Glutamatergic neuron (in vitro differentiated cells): Measurements from ENCODE around the gene LHX2. TPM values are rescaled to one million over a fixed set of nuclear protein-coding genes. Genes with fewer than 3 reads are reported as not detected.

Source experiments
- DNase-seq: peaks from one replicate; pipeline ENCODE4 v3.0.0; 2022
- H3K27ac Mint-ChIP-seq: one replicate; pipeline ENCODE4 v1.8.0; 2020; ENCODE audit warnings: mild to moderate bottlenecking, mixed read lengths, inconsistent platforms; ENCODE audit not compliant: unreplicated experiment
- H3K27me3 Mint-ChIP-seq: one replicate; pipeline ENCODE4 v1.8.0; 2020; ENCODE audit warnings: mild to moderate bottlenecking, moderate library complexity, mixed read lengths, inconsistent platforms; ENCODE audit not compliant: unreplicated experiment
- H3K36me3 Mint-ChIP-seq: one replicate; pipeline ENCODE4 v1.8.0; 2020; ENCODE audit warnings: mild to moderate bottlenecking, mixed read lengths, inconsistent platforms; ENCODE audit not compliant: unreplicated experiment
- H3K4me1 Mint-ChIP-seq: one replicate; pipeline ENCODE4 v1.8.0; 2020; ENCODE audit warnings: mild to moderate bottlenecking, low read depth, mixed read lengths, inconsistent platforms; ENCODE audit not compliant: unreplicated experiment
- H3K4me3 Mint-ChIP-seq: one replicate; pipeline ENCODE4 v1.8.0; 2020; ENCODE audit warnings: mild to moderate bottlenecking, mixed read lengths, inconsistent platforms; ENCODE audit not compliant: unreplicated experiment
- H3K9me3 Mint-ChIP-seq: one replicate; pipeline ENCODE4 v1.8.0; 2020; ENCODE audit warnings: mild to moderate bottlenecking, moderate library complexity, mixed read lengths, inconsistent platforms; ENCODE audit not compliant: unreplicated experiment
- total RNA-seq: library from RNA; stranded (reverse); fragmentation: NEBNext Ultra II Directional; extraction: Animal tissue kit (Norgen Biotek cat#: 25700); gene quantifications from one replicate; pipeline ENCODE4 v1.2.1, GENCODE V29; 2021; ENCODE audit not compliant: unreplicated experiment
- TF ChIP-seq, protein P1 (sequence below): fragments of 200-600 bp; sonication (generic); IDR thresholded peaks from one replicate; pipeline ENCODE4 v1.5.0; 2021; ENCODE audit not compliant: partially characterized antibody, unreplicated experiment

Gene LHX2
- total RNA-seq, 1 donor from 2014 or later: 6.7 TPM

DNA sequence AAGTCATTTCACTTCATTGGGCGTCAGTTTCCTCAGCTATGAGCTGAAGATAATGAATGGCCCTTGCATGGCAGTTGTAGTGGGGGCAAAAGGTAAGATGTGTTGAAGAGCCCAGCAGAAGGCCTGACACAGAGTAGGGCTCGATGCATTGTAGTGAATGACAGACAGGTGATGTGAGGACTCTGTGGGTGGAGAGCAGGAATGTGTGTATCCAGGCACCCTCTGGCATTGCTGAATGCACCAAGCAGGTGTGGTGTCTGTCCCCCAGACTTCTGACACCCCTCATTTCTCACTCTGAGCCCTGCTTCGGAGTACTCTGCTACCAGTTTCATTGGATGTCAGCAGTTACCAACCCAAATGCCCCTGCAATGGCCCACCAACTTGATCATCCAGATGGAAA, 22.4 kb downstream of the LHX2 start:
- peaks cover 1% of the 10 kb centered on the region for H3K4me1 Mint-ChIP-seq
- no peaks in the 10 kb centered on the region for H3K36me3 Mint-ChIP-seq
- H3K27me3 Mint-ChIP-seq: peaks cover 9% of the 10 kb centered on the region
- no peak overlapping the region for H3K27ac Mint-ChIP-seq
- no peak overlapping the region for H3K4me3 Mint-ChIP-seq
- TF ChIP-seq, protein P1, sequence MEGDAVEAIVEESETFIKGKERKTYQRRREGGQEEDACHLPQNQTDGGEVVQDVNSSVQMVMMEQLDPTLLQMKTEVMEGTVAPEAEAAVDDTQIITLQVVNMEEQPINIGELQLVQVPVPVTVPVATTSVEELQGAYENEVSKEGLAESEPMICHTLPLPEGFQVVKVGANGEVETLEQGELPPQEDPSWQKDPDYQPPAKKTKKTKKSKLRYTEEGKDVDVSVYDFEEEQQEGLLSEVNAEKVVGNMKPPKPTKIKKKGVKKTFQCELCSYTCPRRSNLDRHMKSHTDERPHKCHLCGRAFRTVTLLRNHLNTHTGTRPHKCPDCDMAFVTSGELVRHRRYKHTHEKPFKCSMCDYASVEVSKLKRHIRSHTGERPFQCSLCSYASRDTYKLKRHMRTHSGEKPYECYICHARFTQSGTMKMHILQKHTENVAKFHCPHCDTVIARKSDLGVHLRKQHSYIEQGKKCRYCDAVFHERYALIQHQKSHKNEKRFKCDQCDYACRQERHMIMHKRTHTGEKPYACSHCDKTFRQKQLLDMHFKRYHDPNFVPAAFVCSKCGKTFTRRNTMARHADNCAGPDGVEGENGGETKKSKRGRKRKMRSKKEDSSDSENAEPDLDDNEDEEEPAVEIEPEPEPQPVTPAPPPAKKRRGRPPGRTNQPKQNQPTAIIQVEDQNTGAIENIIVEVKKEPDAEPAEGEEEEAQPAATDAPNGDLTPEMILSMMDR: no peak
- peaks cover 4% of the 10 kb centered on the region for H3K9me3 Mint-ChIP-seq
- no peak for DNase-seq

DNA sequence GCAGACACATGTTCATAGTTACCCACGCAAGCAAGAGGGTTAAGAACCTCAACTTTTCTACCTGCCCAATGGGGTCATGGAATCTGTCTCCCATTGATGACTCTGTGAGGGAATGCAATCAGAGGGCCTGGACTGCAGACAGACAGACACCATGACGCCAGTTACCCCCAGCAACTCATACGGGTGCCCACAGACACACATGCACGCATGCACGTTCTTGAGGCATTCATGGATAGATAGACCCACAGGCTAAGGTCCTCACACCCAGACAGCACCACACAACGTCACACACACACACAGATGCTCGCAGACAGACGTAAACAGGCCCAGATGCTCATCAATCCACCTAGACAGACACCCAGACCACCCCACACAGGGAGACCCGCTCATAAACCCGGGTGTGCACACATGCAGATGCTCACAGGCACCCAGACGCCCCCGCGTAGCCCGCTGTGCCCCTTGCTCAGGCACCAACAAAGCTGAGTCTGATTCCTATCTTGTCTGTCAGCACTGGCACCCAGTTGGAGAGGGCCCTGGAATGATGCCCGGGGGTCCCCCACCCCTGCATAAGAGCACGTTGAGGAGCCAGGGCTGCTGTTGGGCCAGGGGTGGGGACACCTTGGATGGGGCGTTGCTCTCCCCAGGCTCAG, 23.6 kb downstream of the LHX2 start:
- TF ChIP-seq, protein P1: no peak
- DNase-seq: no peak
- peaks cover 12% of the 10 kb centered on the region for H3K27me3 Mint-ChIP-seq
- no peak overlapping the region for H3K27ac Mint-ChIP-seq
- no peaks in the 10 kb centered on the region for H3K36me3 Mint-ChIP-seq
- H3K4me3 Mint-ChIP-seq: no peak overlapping the region
- peaks cover 4% of the 10 kb centered on the region for H3K9me3 Mint-ChIP-seq
- H3K4me1 Mint-ChIP-seq: peaks cover 1% of the 10 kb centered on the region

DNA sequence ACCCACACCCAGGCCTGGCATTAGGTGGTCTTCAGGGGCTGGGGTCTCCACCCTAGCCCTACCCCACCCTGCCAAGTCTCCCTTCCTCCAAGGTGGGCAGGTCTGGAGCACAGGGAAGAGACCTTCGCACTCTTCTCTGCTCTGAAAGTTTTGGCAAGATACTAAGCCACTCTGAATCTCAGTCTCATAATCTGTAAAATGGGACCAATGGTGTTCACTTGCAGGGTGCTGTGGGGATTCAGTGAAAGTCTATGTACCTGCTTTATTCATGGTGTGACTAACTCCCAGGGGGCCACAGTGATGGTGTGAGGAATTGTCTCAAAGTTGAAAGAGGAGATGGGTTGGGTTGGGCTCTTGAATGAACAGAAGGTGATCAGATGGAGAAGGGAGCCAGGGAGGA, 25.0 kb downstream of the LHX2 start:
- peaks cover 13% of the 10 kb centered on the region for H3K27me3 Mint-ChIP-seq
- H3K4me1 Mint-ChIP-seq: peaks cover 3% of the 10 kb centered on the region
- H3K36me3 Mint-ChIP-seq: no peaks in the 10 kb centered on the region
- no peak overlapping the region for H3K4me3 Mint-ChIP-seq
- TF ChIP-seq, protein P1: no peak
- no peak overlapping the region for H3K27ac Mint-ChIP-seq
- peaks cover 5% of the 10 kb centered on the region for H3K9me3 Mint-ChIP-seq
- no peak for DNase-seq

DNA sequence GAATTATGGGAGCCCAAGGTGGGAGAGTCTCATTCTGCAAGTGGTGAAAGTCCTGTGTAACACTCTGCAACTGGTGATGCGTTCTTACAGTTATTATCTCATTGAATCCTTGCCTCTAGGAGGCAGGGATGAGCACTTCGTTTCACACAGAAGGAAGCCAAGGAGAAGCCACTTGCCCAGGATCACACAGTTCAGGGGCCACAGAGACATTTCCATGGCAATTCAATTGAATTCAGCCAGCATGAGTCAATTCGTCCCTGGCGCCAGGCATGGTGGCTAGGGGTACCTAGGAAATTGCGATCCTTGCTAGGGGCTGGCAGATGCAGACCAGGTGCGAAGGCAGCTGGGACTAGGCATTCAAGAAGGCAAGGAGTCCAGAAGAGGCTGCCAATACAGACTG, 26.2 kb downstream of the LHX2 start:
- peaks cover 20% of the 10 kb centered on the region for H3K27me3 Mint-ChIP-seq
- TF ChIP-seq, protein P1: no peak
- H3K9me3 Mint-ChIP-seq: peaks cover 6% of the 10 kb centered on the region
- no peaks in the 10 kb centered on the region for H3K36me3 Mint-ChIP-seq
- H3K4me1 Mint-ChIP-seq: peaks cover 4% of the 10 kb centered on the region
- DNase-seq: no peak
- no peak overlapping the region for H3K4me3 Mint-ChIP-seq
- no peak overlapping the region for H3K27ac Mint-ChIP-seq

DNA sequence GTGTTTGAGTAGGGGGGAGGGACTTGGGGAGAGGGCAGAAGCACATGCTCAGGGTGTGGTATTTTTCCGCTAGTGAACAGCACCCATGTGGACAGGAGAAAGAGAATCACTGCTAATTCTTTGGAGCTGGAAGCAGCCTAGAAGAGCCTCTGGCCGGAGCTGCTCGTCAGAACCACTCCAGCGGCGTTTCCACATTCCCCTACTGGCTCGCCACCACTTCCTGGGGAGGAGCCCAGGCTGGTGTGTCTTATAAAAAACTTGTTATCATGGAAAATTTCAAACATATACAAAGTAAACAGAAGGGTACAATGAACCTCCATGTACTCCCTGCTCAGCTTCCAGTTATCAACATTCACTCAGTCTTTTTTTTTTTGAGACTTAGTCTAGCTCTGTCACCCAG, 26.7 kb downstream of the LHX2 start:
- no peak for DNase-seq
- H3K9me3 Mint-ChIP-seq: peaks cover 6% of the 10 kb centered on the region
- H3K4me3 Mint-ChIP-seq: no peak overlapping the region
- no peak overlapping the region for H3K27ac Mint-ChIP-seq
- H3K27me3 Mint-ChIP-seq: peaks cover 21% of the 10 kb centered on the region
- peaks cover 4% of the 10 kb centered on the region for H3K4me1 Mint-ChIP-seq
- TF ChIP-seq, protein P1: no peak
- no peaks in the 10 kb centered on the region for H3K36me3 Mint-ChIP-seq
